ENCODE results near the gene ATG16L2.

ATG16L2 gene

DNA sequence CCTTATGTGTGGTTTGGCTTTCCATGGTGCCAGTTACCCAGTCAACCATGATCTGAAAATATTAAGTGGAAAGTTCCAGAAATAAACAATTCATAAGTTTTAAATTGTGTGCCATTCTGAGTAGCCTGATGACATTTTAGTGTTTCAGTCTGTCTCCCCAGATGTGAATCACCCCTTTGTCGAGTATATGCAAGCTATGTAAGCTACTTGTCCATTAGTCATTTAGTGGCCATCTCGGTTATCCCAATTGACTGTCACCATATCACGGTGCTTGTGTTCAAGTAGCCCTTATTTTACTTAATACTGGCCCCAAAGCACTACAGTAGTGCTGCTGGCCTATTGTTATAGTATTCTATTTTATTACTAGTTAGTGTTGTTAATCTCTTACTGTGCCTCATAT, 44.9 kb downstream of the ATG16L2 start:
- intact Hi-C loops (cut with DNase I) = no loop called here
- DNase-seq = no peak

GRCh38 chr11:72860010-72860409, 45.8 kb downstream of the ATG16L2 start:
- DNase-seq = no peak
- intact Hi-C loops (cut with DNase I) = no loop called here

DNA sequence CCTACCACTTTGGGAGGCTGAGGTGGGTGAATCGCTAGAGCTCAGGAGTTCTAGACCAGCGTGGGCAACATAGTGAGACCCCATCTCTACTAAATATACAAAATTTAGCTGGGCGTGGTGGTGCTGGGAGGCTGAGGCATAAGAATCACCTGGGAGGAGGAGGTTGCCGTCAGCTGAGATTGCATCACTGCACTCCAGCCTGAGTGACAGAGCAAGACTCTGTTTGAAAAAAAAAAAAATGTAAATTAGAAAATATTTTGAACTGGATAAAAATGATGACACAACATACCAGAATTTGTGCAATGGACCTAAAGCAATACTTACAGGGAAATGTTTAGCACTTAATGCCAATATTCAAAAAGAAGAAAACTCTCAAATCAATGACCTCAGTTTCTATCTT, 46.4 kb downstream of the ATG16L2 start:
- intact Hi-C loops (cut with DNase I) = no loop called here
- no peak for DNase-seq

DNA sequence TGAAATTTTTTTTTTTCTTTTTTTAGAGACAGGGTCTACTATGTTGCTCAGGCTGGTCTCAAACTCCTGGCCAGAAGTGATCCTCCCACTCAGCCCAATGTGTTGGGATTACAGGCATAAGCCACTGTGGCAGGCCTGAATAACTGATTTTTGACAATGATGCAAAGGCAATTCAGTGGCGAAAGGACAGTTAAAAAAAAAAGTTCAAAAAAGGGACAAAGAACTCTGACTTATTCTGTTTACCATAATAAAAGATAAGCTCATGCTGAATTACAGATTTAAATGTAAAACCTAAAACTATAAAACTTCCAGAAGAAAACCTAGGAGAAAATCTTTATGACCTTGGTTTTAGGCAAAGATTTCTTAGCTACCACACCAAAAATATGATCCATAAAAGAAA, 48.9 kb downstream of the ATG16L2 start:
- intact Hi-C loops (cut with DNase I) = no loop called here

GRCh38 chr11:72863916-72864315, 49.7 kb downstream of the ATG16L2 start:
- intact Hi-C loops (cut with DNase I) = no loop called here
- DNase-seq = no peak

More for the DNA sequence above, 48.9 kb downstream of the ATG16L2 start:
- DNase-seq = no peak

GRCh38 chr11:72864702-72865655, 50.8 kb downstream of the ATG16L2 start:
- DNase-seq = peak in 7 of 42 donors; percentile 15 to 46 (median 18)

GRCh38 chr11:72867970-72868369, 53.8 kb downstream of the ATG16L2 start:
- DNase-seq = no peak
- intact Hi-C loops (cut with DNase I) = no loop called here

More at GRCh38 chr11:72864702-72865655, 50.8 kb downstream of the ATG16L2 start:
- intact Hi-C loops (cut with DNase I) = no loop called here

DNA sequence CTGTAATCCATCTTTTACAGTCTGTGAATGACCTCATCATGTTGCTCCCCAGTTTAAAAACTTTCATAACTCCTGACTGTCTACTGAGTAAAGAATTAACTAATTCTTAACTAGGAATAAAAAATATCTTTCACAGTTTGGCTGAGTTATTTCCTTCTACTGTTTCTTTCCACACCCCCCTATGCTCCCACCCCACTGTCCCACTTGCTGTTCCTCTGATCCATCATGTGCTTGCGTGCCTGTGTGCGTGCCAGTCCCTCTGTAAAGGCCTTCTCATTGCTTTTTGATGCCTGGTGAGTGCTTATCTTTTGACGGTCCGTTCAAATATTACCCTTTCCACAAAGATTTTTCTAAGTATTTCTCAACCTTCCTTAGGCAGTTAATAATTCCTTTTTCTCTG, 55.6 kb downstream of the ATG16L2 start:
- DNase-seq = no peak
- intact Hi-C loops (cut with DNase I) = no loop called here

- DNase-seq = no peak
- intact Hi-C loops (cut with DNase I) = no loop called here
Measured at GRCh38 chr11:72871119-72871518, 56.9 kb downstream of the ATG16L2 start.

DNA sequence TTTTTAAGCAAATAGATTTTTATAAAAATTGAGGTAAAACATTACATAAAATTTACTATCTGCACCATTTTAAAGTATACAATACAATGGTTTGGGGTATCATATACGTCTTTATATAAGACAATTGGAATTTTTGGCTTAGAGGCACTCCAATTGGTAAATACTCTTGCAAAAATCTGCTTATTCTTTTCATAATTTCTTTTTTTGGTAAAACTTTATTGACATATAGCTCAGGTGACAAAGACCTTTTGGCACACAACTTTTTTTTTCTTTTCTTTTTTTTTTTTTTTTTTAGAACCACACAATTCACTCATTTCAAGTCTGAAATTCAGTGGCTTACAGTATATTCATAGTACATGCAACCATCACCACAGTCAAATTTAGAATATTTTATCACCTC, 57.8 kb downstream of the ATG16L2 start:
- no peak for DNase-seq
- intact Hi-C loops (cut with DNase I) = no loop called here

DNA sequence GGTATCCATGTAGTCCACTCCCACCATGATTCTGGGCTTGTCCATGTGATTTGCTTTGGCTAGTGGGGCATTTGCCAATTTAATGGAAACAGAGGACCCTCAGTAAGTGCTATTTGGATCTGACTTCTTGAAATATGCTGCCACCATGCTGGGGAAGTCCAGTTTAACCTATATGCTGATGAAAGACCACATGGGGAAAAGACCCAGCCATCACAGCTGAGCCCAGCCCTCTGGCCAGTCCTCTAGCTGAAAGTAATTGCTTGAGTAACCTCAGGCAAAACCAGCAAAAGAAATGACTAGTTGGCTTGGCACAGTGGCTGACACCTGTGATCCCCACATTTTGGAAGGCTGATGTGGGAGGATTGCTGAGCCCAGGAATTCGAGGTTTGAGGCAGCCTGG, 61.5 kb downstream of the ATG16L2 start:
- no peak for DNase-seq
- intact Hi-C loops (cut with DNase I) = no loop called here

GRCh38 chr11:72876147-72876546, 61.9 kb downstream of the ATG16L2 start:
- DNase-seq = no peak
- intact Hi-C loops (cut with DNase I) = no loop called here

All from head of caudate nucleus (tissue), 42 donors.